Right lobe of liver (tissue), 6 donors: ENCODE data around the gene MAPK8. TPM values are rescaled to one million over a fixed set of nuclear protein-coding genes. Genes with fewer than 3 reads are reported as not detected.

Experiments used
- ATAC-seq, 4 donors: fragments of 200-7000 bp; cut with Tn5 transposase; one replicate each; pipeline ENCODE4 v1.9.1; 2020; ENCODE audit warnings: mild to moderate bottlenecking in 4 of 4, moderate library complexity in 4 of 4
- DNase-seq, 3 donors: peaks; one replicate each; pipeline ENCODE4 v3.0.0-alpha.2; 2020
- H3K27ac ChIP-seq, 3 donors: fragments of 200-600 bp; one replicate each; pipeline ENCODE4 v1.8.0; 2022
- H3K27me3 ChIP-seq, 2 donors: fragments of 200-600 bp; one replicate each; pipeline ENCODE4 v1.8.0; 2022
- H3K36me3 ChIP-seq, 4 donors: fragments of 200-600 bp; sonication (generic) in 1 of 4; one replicate each; pipeline versions ENCODE4 v1.5.1 to v1.8.0; 2017 to 2022; ENCODE audit warnings: control low read depth in 1 of 4
- H3K4me1 ChIP-seq, 4 donors: fragments of 200-600 bp; sonication (generic) in 1 of 4; one replicate each; pipeline versions ENCODE4 v1.5.1 to v1.8.0; 2017 to 2022; ENCODE audit warnings: control low read depth in 1 of 4
- H3K4me3 ChIP-seq, 3 donors: fragments of 200-600 bp; one replicate each; pipeline ENCODE4 v1.8.0; 2022
- H3K9me3 ChIP-seq, 4 donors: fragments of 200-600 bp; sonication (generic) in 1 of 4; one replicate each; pipeline versions ENCODE4 v1.5.1 to v1.8.0; 2017 to 2022; ENCODE audit warnings: control low read depth in 1 of 4
- POLR2A ChIP-seq: fragments of 450-650 bp; IDR thresholded peaks from one replicate; pipeline ENCODE4 v1.6.1; 2017; ENCODE audit warnings: antibody characterized with exemption, mild to moderate bottlenecking
- WGBS: methylation state at CpG from one replicate; pipeline ENCODE4 v1.1.6; 2018; ENCODE audit warnings: low coverage, low lambda C conversion rate; ENCODE audit not compliant: insufficient coverage; ENCODE audit errors: missing lambda C conversion rate; 5-methylcytosine and 5-hydroxymethylcytosine counted together
- intact Hi-C, 2 donors: fragments of 100-400 bp; cut with DNase I; formaldehyde crosslinking; loops; one replicate each; pipeline versions ENCODE4 v1.11.2 to v1.14.1; 2022
- total RNA-seq, 6 experiments: library from RNA; depleted of rRNA in 2 of 6; stranded (reverse); fragments of >200 nt in 2 of 6; fragmentation: NEBNext Ultra II Directional in 3 of 6; extraction: Animal tissue kit (Norgen Biotek cat#: 25700) in 3 of 6; gene quantifications; one replicate each; pipeline versions ENCODE4 v1.1.0 to v1.2.4, GENCODE V29; 2016 to 2023
- TF ChIP-seq, protein P1 (sequence below), 4 donors: fragments of 200-600 bp in 3 of 4; fragments of 450-650 bp in 1 of 4; IDR thresholded peaks; one replicate each; pipeline versions ENCODE4 v1.5.1 to v1.8.0; 2016 to 2022; ENCODE audit warnings: antibody characterized with exemption in 4 of 4, mild to moderate bottlenecking in 2 of 4
- donor health status: DM: no; HTN: yes; CAD: no.
- donor health status: DM: no; HTN: no; CAD: no.
- donor health status: DM: no; HTN: no; CAD: no.
- donor health status: DM: no; HTN: yes; CAD: no.
- donor health status: DM: no; HTN: yes; CAD: no.

The MAPK8 gene
- total RNA-seq, 6 experiments from 2014 or later = 19.1 to 31.6 (median 27.6) TPM

DNA sequence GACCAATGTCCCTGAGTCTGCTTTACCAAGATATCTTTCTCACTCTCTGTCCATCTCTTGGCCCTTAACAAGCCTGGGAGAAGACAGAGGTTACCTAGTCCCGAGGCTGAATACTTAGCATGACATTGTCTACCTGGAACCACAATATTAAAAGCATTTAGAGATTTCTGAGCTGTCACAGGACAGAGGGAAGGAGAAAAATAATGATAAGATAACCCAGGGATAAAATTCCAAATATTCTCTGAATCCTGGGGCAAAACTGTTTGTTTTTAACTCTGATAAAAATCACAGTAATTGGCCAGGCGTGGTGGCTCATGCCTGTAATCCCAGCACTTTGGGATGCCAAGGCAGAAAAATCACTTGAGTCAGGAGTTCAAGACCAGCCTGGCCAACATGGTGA is 12.0 kb upstream of the MAPK8 start:
- Histone ChIP-seq H3K9me3 (no peaks in the 10 kb centered on the region), H3K36me3 (no peaks in the 10 kb centered on the region), H3K27ac (no peak overlapping the region), H3K27me3 (no peaks in the 10 kb centered on the region), H3K4me1 (peaks cover 0 to 7% (median 0%) of the 10 kb centered on the region in 4 donors), H3K4me3 (no peak overlapping the region)
- intact Hi-C loops = no loop called here
- WGBS = 72% methylated on average over 2 of the region's 2 CpGs
- no peak for DNase-seq
- ATAC-seq = no peak
- TF ChIP-seq POLR2A = no peak

DNA sequence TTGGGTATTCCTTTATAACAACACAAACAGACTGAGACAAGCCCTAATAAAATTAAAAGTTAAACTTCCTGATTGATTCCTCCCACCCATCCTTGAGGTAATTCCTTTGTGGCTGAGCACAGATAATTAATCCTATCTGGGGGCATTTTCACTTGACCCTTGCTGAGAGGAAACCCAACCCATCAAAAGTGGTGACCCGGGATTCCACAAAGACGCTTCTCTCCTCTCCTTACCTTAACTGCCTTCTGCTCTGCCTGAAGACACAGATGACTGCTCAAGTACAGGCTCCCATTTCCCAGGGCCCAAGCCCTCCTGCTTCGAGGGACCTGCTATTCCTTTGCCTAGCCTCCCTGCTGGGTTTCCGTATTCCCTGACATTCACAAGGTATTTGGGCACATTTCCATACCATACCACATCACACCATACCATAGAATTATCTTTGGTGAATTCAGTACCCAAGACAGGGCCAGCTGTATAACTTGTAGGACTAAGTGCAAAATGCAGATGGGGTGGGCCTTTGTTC is 9.8 kb upstream of the MAPK8 start:
- ATAC-seq = no peak
- Histone ChIP-seq H3K27me3 (no peaks in the 10 kb centered on the region), H3K9me3 (no peaks in the 10 kb centered on the region), H3K4me3 (no peak overlapping the region), H3K4me1 (peaks cover 0 to 4% (median 0%) of the 10 kb centered on the region in 4 donors), H3K27ac (no peak overlapping the region), H3K36me3 (no peaks in the 10 kb centered on the region)
- intact Hi-C loops = no loop called here
- no peak for TF ChIP-seq POLR2A
- TF ChIP-seq, protein P1, sequence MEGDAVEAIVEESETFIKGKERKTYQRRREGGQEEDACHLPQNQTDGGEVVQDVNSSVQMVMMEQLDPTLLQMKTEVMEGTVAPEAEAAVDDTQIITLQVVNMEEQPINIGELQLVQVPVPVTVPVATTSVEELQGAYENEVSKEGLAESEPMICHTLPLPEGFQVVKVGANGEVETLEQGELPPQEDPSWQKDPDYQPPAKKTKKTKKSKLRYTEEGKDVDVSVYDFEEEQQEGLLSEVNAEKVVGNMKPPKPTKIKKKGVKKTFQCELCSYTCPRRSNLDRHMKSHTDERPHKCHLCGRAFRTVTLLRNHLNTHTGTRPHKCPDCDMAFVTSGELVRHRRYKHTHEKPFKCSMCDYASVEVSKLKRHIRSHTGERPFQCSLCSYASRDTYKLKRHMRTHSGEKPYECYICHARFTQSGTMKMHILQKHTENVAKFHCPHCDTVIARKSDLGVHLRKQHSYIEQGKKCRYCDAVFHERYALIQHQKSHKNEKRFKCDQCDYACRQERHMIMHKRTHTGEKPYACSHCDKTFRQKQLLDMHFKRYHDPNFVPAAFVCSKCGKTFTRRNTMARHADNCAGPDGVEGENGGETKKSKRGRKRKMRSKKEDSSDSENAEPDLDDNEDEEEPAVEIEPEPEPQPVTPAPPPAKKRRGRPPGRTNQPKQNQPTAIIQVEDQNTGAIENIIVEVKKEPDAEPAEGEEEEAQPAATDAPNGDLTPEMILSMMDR (IDR thresholded peaks at IDR 0.05) = no peak
- no peak for DNase-seq
- 79% methylated on average over 4 of the region's 4 CpGs for WGBS

DNA sequence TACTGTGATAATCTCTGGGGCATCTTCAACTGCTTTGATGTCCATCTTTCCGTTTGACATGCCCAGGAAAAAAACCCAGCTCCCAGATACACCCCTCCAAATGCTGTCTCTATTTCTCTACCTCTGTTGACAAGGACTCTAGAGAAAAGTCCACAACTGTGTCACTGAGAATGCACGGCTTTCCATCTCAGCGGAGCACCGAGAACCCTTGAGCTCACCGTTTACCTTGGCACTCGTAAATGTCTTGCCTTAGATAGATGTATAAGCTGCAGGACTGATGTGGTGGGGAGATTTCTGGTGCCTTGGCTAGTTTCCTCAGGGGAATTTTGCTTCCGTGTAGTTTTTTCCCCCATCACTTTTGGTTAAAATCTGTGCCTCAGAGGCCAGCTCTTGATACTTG is 7.4 kb upstream of the MAPK8 start:
- ATAC-seq (no peak), DNase-seq (no peak)
- no peaks in the 10 kb centered on the region for H3K27me3 ChIP-seq
- no peak for TF ChIP-seq POLR2A
- TF ChIP-seq, protein P1 (IDR thresholded peaks at IDR 0.05) = no peak
- peaks cover 0 to 2% (median 0%) of the 10 kb centered on the region in 4 donors for H3K4me1 ChIP-seq
- 85% methylated on average over 7 of the region's 7 CpGs for WGBS
- intact Hi-C loops = no loop called here
- no peak overlapping the region for H3K4me3 ChIP-seq
- H3K27ac ChIP-seq = no peak overlapping the region
- no peaks in the 10 kb centered on the region for H3K36me3 ChIP-seq
- H3K9me3 ChIP-seq = no peaks in the 10 kb centered on the region

DNA sequence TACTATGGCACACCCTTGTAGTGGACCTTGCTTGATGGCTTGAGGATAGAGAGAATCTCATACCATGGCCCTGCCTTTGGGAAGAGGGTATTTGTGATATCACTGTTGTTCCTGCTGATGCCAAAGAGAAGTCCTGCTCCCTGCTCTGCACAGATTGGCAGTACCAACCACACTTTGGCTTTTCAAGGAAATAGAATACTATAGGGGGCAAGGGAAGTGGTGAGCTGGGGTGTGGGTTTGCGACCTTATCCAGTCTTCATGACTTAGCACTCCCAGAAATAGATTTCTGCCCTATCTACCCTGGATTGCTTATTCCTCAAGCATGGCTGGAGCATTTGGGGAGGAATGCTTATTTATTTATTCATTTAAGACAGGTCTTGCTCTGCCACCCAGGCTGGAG is 6.8 kb upstream of the MAPK8 start:
- H3K4me3 ChIP-seq = no peak overlapping the region
- H3K9me3 ChIP-seq = no peaks in the 10 kb centered on the region
- intact Hi-C loops = no loop called here
- no peak for DNase-seq
- no peak overlapping the region for H3K27ac ChIP-seq
- no peaks in the 10 kb centered on the region for H3K27me3 ChIP-seq
- TF ChIP-seq, protein P1 (IDR thresholded peaks at IDR 0.05) = no peak
- TF ChIP-seq POLR2A = no peak
- no peaks in the 10 kb centered on the region for H3K4me1 ChIP-seq
- WGBS = no CpG with 5 or more reads among the region's 1 CpG
- no peaks in the 10 kb centered on the region for H3K36me3 ChIP-seq
- no peak for ATAC-seq

DNA sequence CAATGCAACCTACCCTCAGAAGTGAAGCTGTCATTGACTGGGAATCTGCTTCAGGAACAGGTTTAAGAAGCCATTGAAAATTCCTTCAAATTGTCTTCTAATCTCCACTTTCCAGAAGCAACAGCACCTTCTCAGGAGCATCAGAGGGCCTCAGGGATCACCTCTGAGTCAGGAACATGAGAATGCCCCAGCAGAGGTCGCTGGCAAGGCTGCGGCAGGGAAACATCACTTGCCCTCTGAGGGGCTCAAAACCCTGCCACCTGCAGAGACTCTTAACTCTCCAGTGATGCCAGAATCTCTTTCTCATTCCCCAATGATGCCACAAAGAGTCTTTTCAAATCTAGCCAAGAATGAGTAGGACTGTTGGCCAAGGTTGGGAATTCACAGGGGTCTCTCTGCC is 5.9 kb upstream of the MAPK8 start:
- Histone ChIP-seq H3K27ac (no peak overlapping the region), H3K4me1 (no peaks in the 10 kb centered on the region), H3K4me3 (no peak overlapping the region), H3K27me3 (no peaks in the 10 kb centered on the region), H3K36me3 (no peaks in the 10 kb centered on the region), H3K9me3 (no peaks in the 10 kb centered on the region)
- intact Hi-C loops = no loop called here
- DNase-seq (no peak), ATAC-seq (no peak)
- TF ChIP-seq POLR2A = no peak
- TF ChIP-seq, protein P1 (IDR thresholded peaks at IDR 0.05) = no peak
- WGBS = 80% methylated on average over 2 of the region's 2 CpGs
